HepG2 (cell line): Measurements from ENCODE around the gene MCM8. TPM values are rescaled to one million over a fixed set of nuclear protein-coding genes. Genes with fewer than 3 reads are reported as not detected.

Experiments
- DR1 ChIP-seq: sonication (generic); formaldehyde crosslinking; IDR thresholded peaks from 2 replicates; pipeline ENCODE4 v1.8.0; 2021; ENCODE audit warnings: mild to moderate bottlenecking, missing genetic modification reagents, inconsistent platforms
- EED ChIP-seq: sonication (generic); formaldehyde crosslinking; IDR thresholded peaks from 2 replicates; pipeline ENCODE4 v1.5.0; 2020; ENCODE audit warnings: mild to moderate bottlenecking, missing genetic modification reagents
- FOXA3 ChIP-seq: IDR thresholded peaks from 2 replicates; pipeline ENCODE4 v1.6.1; 2016; ENCODE audit warnings: missing genetic modification reagents, missing compliant biosample characterization
- GPBP1L1 ChIP-seq: sonication (generic); formaldehyde crosslinking; IDR thresholded peaks from 2 replicates; pipeline ENCODE4 v1.5.0; 2020; ENCODE audit warnings: mild to moderate bottlenecking, missing genetic modification reagents
- HNF4A ChIP-seq: sonication (generic); formaldehyde crosslinking; IDR thresholded peaks from 2 replicates; pipeline ENCODE4 v1.4.0; 2020; ENCODE audit warnings: missing genetic modification reagents
- HOXA7 ChIP-seq: sonication (generic); formaldehyde crosslinking; IDR thresholded peaks from 2 replicates; pipeline ENCODE4 v1.8.1; 2022; ENCODE audit warnings: mild to moderate bottlenecking, missing genetic modification reagents, moderate library complexity
- KAT7 ChIP-seq: IDR thresholded peaks from 2 replicates; pipeline ENCODE4 v1.6.1; 2018; ENCODE audit warnings: borderline replicate concordance, missing compliant biosample characterization
- KLF13 ChIP-seq: sonication (generic); formaldehyde crosslinking; IDR thresholded peaks from 2 replicates; pipeline ENCODE4 v1.4.0; 2020; ENCODE audit warnings: mild to moderate bottlenecking, missing genetic modification reagents
- MEF2D ChIP-seq: sonication (generic); formaldehyde crosslinking; IDR thresholded peaks from 2 replicates; pipeline ENCODE4 v1.5.1; 2020; ENCODE audit warnings: mild to moderate bottlenecking, missing genetic modification reagents
- NFIC ChIP-seq: IDR thresholded peaks from 2 replicates; pipeline ENCODE4 v1.6.1; 2012; ENCODE audit warnings: mild to moderate bottlenecking, low read length, inconsistent platforms
- NPAS2 ChIP-seq: sonication (generic); formaldehyde crosslinking; IDR thresholded peaks from 2 replicates; pipeline ENCODE4 v1.8.0; 2022; ENCODE audit warnings: mild to moderate bottlenecking, missing genetic modification reagents, borderline replicate concordance
- PHF20 ChIP-seq: sonication (generic); formaldehyde crosslinking; IDR thresholded peaks from 2 replicates; pipeline ENCODE4 v1.5.0; 2020; ENCODE audit warnings: mild to moderate bottlenecking, missing genetic modification reagents
- RORA ChIP-seq: sonication (generic); formaldehyde crosslinking; IDR thresholded peaks from 2 replicates; pipeline ENCODE4 v1.5.0; 2020; ENCODE audit warnings: mild to moderate bottlenecking, missing genetic modification reagents, moderate library complexity
- SIX1 ChIP-seq: sonication (generic); formaldehyde crosslinking; IDR thresholded peaks from 2 replicates; pipeline ENCODE4 v1.4.0; 2020; ENCODE audit warnings: missing genetic modification reagents, borderline replicate concordance
- SMAD3 ChIP-seq: sonication (generic); formaldehyde crosslinking; IDR thresholded peaks from 2 replicates; pipeline ENCODE4 v1.4.0; 2020; ENCODE audit warnings: missing genetic modification reagents
- TSC22D2 ChIP-seq: sonication (generic); formaldehyde crosslinking; IDR thresholded peaks from 2 replicates; pipeline ENCODE4 v1.5.1; 2020; ENCODE audit warnings: missing genetic modification reagents, mild to moderate bottlenecking, borderline replicate concordance
- ZBTB8A ChIP-seq: sonication (generic); formaldehyde crosslinking; IDR thresholded peaks from 2 replicates; pipeline ENCODE4 v1.4.0; 2020; ENCODE audit warnings: mild to moderate bottlenecking, low read depth, missing genetic modification reagents, borderline replicate concordance
- ZFP41 ChIP-seq: sonication (generic); formaldehyde crosslinking; IDR thresholded peaks from 2 replicates; pipeline ENCODE4 v1.4.0; 2020; ENCODE audit warnings: mild to moderate bottlenecking, missing genetic modification reagents, borderline replicate concordance
- ZFP90 ChIP-seq: sonication (generic); formaldehyde crosslinking; IDR thresholded peaks from 2 replicates; pipeline ENCODE4 v1.8.0; 2022; ENCODE audit warnings: missing genetic modification reagents, mild to moderate bottlenecking, inconsistent platforms, borderline replicate concordance
- ZNF354B ChIP-seq: sonication (generic); formaldehyde crosslinking; IDR thresholded peaks from 2 replicates; pipeline ENCODE4 v1.8.0; 2022; ENCODE audit warnings: mild to moderate bottlenecking, missing genetic modification reagents
- ZNF687 ChIP-seq: sonication (generic); formaldehyde crosslinking; IDR thresholded peaks from 2 replicates; pipeline ENCODE4 v1.5.1; 2020; ENCODE audit warnings: mild to moderate bottlenecking, missing genetic modification reagents, moderate library complexity
- ZNF775 ChIP-seq: sonication (generic); formaldehyde crosslinking; IDR thresholded peaks from 2 replicates; pipeline ENCODE4 v1.4.0; 2020; ENCODE audit warnings: missing genetic modification reagents, mild to moderate bottlenecking, moderate library complexity, borderline replicate concordance
- ZNF891 ChIP-seq: sonication (generic); formaldehyde crosslinking; IDR thresholded peaks from 2 replicates; pipeline ENCODE4 v1.5.0; 2020; ENCODE audit warnings: mild to moderate bottlenecking, missing genetic modification reagents
- polyA plus RNA-seq, 8 experiments: library from polyadenylated mRNA; depleted of rRNA in 3 of 8; stranded (reverse) in 7 of 8; unstranded in 1 of 8; fragments of >200 nt; fragmentation: Illumina TruSeq in 4 of 8; extraction: Trizol in 4 of 8; gene quantifications; 2 replicates each; pipeline versions ENCODE4 v1.2.1 to v1.2.3, GENCODE V29; 2011 to 2016; ENCODE audit warnings: low read depth in 4 of 8, missing spikeins in 1 of 8, mixed read lengths in 1 of 8; ENCODE audit not compliant: insufficient read depth in 1 of 8
- total RNA-seq, 5 experiments: library from RNA; depleted of rRNA; stranded (reverse); fragments of >200 nt; fragmentation: Illumina TruSeq; extraction: Trizol; gene quantifications; 2 replicates each; pipeline ENCODE4 v1.2.3, GENCODE V29; 2016; ENCODE audit warnings: low read depth in 1 of 5

The MCM8 gene
- total and polyA plus RNA-seq, 2 of the 13 experiments (the other 11 are each of a cell fraction or from before 2014, with no cell fraction given), result 11.5 to 59.3 TPM

GRCh38 chr20:5950271-5951031, at the start of gene MCM8, which contains the start of gene TRMT6 (continued):
- no peak for TF ChIP-seq NFIC
- TF ChIP-seq ZNF775 (CRISPR knock-in tag), result peak; percentile 87; the same call in 1 of the 2 replicates
- TF ChIP-seq ZBTB8A (CRISPR knock-in tag), result no peak
- TF ChIP-seq ZFP90 (CRISPR knock-in tag), result no peak; the same call in 1 of the 2 replicates
- peak; percentile 36; the same call in 1 of the 2 replicates for TF ChIP-seq KLF13 (CRISPR knock-in tag)
- TF ChIP-seq NPAS2 (CRISPR knock-in tag), result no peak
- TF ChIP-seq ZNF891 (CRISPR knock-in tag), result no peak; the same call in none of the 2 replicates
- peak; percentile 93 for TF ChIP-seq DR1
- peak; percentile 98; the same call in 1 of the 2 replicates for TF ChIP-seq KAT7 (CRISPR knock-in tag)
- TF ChIP-seq TSC22D2 (CRISPR knock-in tag), result no peak; the same call in 1 of the 2 replicates
- peak; percentile 99 for TF ChIP-seq ZNF687
- no peak for TF ChIP-seq RORA
- peak; percentile 61; the same call in 1 of the 2 replicates for TF ChIP-seq SIX1 (CRISPR knock-in tag)
- peak; percentile 79 for TF ChIP-seq ZFP41 (CRISPR knock-in tag)
- TF ChIP-seq HNF4A (CRISPR knock-in tag), result 0 out of 2 replicates have a peak, but pooled peaks have one; percentile 4
- TF ChIP-seq FOXA3, result peak; percentile 73
- no peak for TF ChIP-seq HOXA7
- TF ChIP-seq MEF2D (CRISPR knock-in tag), result peak; percentile 73; the same call in 1 of the 2 replicates
- peak; percentile 100 for TF ChIP-seq PHF20 (CRISPR knock-in tag)
- TF ChIP-seq GPBP1L1, result no peak
- peak; percentile 83 for TF ChIP-seq EED (CRISPR knock-in tag)
- TF ChIP-seq ZNF354B (CRISPR knock-in tag), result no peak
- peak; percentile 95; the same call in 1 of the 2 replicates for TF ChIP-seq SMAD3 (CRISPR knock-in tag)
